Measurements from ENCODE around the gene RPGRIP1. TPM values are rescaled to one million over a fixed set of nuclear protein-coding genes. Genes with fewer than 3 reads are reported as not detected.

The RPGRIP1 gene
- total RNA-seq, 1 experiment from 2014 or later = 0.08 TPM

DNA sequence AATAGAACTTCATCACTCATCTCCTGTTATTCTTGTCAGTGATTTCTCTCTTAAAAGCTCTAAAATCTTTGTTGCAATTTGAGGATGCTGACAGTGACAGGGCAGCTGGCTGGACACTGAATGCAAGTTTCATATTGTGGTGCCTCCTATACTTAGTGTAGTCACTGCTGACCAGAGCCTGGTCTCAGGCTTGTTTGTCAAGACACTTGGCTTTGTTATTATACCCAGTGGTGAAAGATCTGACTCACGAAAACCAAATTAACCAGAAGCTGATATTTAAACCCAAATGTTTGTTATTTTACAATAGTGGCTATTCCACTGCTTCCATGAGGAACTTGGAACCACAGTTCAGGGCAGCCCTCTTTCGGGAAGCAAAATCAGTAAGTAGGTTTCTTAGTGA lies 42.8 kb downstream of the RPGRIP1 start:
- in situ Hi-C loops (cut with HindIII; ENCODE audit: low pct_unique_long_range_greater_than_20kb, low sequenced_read_pairs) = no loop called here
- DNase-seq (ENCODE audit: low read depth, low spot score) = no peak

DNA sequence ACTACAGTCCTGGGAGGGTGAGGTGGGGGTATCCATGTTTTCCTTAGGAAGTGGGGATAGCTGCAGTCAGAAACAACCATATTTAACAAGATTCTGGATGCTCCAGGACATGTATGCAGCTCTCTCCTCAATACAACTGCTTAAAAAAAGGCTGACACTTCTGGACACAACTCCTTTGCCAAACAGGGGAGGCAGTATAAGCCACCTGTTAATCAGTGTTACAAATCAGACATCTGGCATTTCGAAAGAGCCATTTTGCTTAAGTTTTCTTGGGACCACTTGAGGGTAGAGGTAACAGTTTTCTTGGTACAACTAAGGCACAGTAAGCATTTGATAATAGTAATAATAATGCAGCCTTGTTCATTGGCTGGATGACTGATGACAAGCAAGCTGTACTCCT lies 47.1 kb downstream of the RPGRIP1 start:
- no peak for DNase-seq (ENCODE audit: low read depth, low spot score)
- in situ Hi-C loops (cut with HindIII; ENCODE audit: low pct_unique_long_range_greater_than_20kb, low sequenced_read_pairs) = no loop called here

Other genes starting within 250 kb of the RPGRIP1 start
- gene TPPP2, start 249.9 kb upstream of the RPGRIP1 start, total RNA-seq (2014; rRNA removed; shearing (Covaris generic)) = not detected in 2 replicates
- not detected in 2 replicates for gene RNASE13, start 245.3 kb upstream of the RPGRIP1 start, total RNA-seq (2014; rRNA removed; shearing (Covaris generic))
- not detected in 2 replicates for gene RNASE7, start 237.7 kb upstream of the RPGRIP1 start, total RNA-seq (2014; rRNA removed; shearing (Covaris generic))
- not detected in 2 replicates for gene RNASE8, start 222.3 kb upstream of the RPGRIP1 start, total RNA-seq (2014; rRNA removed; shearing (Covaris generic))
- gene ARHGEF40, start 209.8 kb upstream of the RPGRIP1 start, total RNA-seq (2014; rRNA removed; shearing (Covaris generic)) = 16.0 and 19.7 TPM in 2 replicates
- 5.5 and 5.9 TPM in 2 replicates for gene ZNF219, start 181.4 kb upstream of the RPGRIP1 start, total RNA-seq (2014; rRNA removed; shearing (Covaris generic))
- 0.11 TPM in 1 of 2 replicates, not detected in the other for gene TMEM253, start 179.0 kb upstream of the RPGRIP1 start, total RNA-seq (2014; rRNA removed; shearing (Covaris generic))
- gene OR5AU1, start 124.0 kb upstream of the RPGRIP1 start, total RNA-seq (2014; rRNA removed; shearing (Covaris generic)) = not detected in 2 replicates
- gene HNRNPC, start 10.6 kb upstream of the RPGRIP1 start, total RNA-seq (2014; rRNA removed; shearing (Covaris generic)) = 520 and 523 TPM in 2 replicates
- gene SUPT16H, start 103.9 kb downstream of the RPGRIP1 start, total RNA-seq (2014; rRNA removed; shearing (Covaris generic)) = 72.1 and 84.3 TPM in 2 replicates
- 27.8 and 32.6 TPM in 2 replicates for gene CHD8, start 176.0 kb downstream of the RPGRIP1 start, total RNA-seq (2014; rRNA removed; shearing (Covaris generic))
- gene RAB2B, start 196.9 kb downstream of the RPGRIP1 start, total RNA-seq (2014; rRNA removed; shearing (Covaris generic)) = 15.5 and 19.9 TPM in 2 replicates
- 21.2 and 23.8 TPM in 2 replicates for gene TOX4, start 197.1 kb downstream of the RPGRIP1 start, total RNA-seq (2014; rRNA removed; shearing (Covaris generic))
- 44.5 and 46.8 TPM in 2 replicates for gene METTL3, start 231.3 kb downstream of the RPGRIP1 start, total RNA-seq (2014; rRNA removed; shearing (Covaris generic))
- gene SALL2, start 246.3 kb downstream of the RPGRIP1 start, total RNA-seq (2014; rRNA removed; shearing (Covaris generic)) = 0.85 and 1.6 TPM in 2 replicates

All from SK-MEL-5 (cell line).